ENCODE data around the gene ANO3. TPM values are rescaled to one million over a fixed set of nuclear protein-coding genes. Genes with fewer than 3 reads are reported as not detected.

The ANO3 gene
- total RNA-seq, 3 donors from 2014 or later (not counting 1 experiment from before 2014, with no cell fraction given), result not detected

- no peak overlapping the region for H3K4me3 ChIP-seq (ENCODE audit: low read length)
- no peak for TF ChIP-seq CTCF (IDR thresholded peaks at IDR 0.05)
- ATAC-seq, result no peak
- 84% methylated on average over 4 of the region's 5 CpGs for WGBS (ENCODE audit: insufficient coverage)
- H3K27ac ChIP-seq (ENCODE audit: low read length), result no peak overlapping the region
- H3K36me3 ChIP-seq (ENCODE audit: control insufficient read depth, insufficient read depth, low read length), result no peaks in the 10 kb centered on the region
- H3K4me1 Mint-ChIP-seq, result no peaks in the 10 kb centered on the region
- no peaks in the 10 kb centered on the region for H3K36me3 Mint-ChIP-seq
- no peak overlapping the region for H3K4me3 Mint-ChIP-seq
- no peak for DNase-seq
- H3K9me3 ChIP-seq (ENCODE audit: control insufficient read depth, insufficient read depth, low read length), result no peaks in the 10 kb centered on the region
- peaks cover 6 to 8% of the 10 kb centered on the region in 2 donors for H3K9me3 Mint-ChIP-seq
- no peaks in the 10 kb centered on the region for H3K4me1 ChIP-seq (ENCODE audit: control insufficient read depth, insufficient read depth, low read length)
- no peak overlapping the region for H3K27ac Mint-ChIP-seq
- intact Hi-C loops (cut with micrococcal nuclease), result no loop called here
- H3K27me3 ChIP-seq (ENCODE audit: control insufficient read depth, insufficient read depth, low read length), result no peaks in the 10 kb centered on the region
- no peaks in the 10 kb centered on the region for H3K27me3 Mint-ChIP-seq (ENCODE audit: low read depth in 2 of 2)
Measured at GRCh38 chr11:26348776-26349175, 16.8 kb downstream of the ANO3 start.

GRCh38 chr11:26350002-26350401, 18.1 kb downstream of the ANO3 start:
- ATAC-seq (no peak), DNase-seq (no peak)
- no peaks in the 10 kb centered on the region for H3K27me3 ChIP-seq (ENCODE audit: control insufficient read depth, insufficient read depth, low read length)
- H3K27ac ChIP-seq (ENCODE audit: low read length), result no peak overlapping the region
- no peaks in the 10 kb centered on the region for H3K9me3 ChIP-seq (ENCODE audit: control insufficient read depth, insufficient read depth, low read length)
- peaks cover 9 to 10% of the 10 kb centered on the region in 2 donors for H3K9me3 Mint-ChIP-seq
- no peaks in the 10 kb centered on the region for H3K27me3 Mint-ChIP-seq (ENCODE audit: low read depth in 2 of 2)
- no peaks in the 10 kb centered on the region for H3K4me1 Mint-ChIP-seq
- no peaks in the 10 kb centered on the region for H3K36me3 ChIP-seq (ENCODE audit: control insufficient read depth, insufficient read depth, low read length)
- H3K4me3 Mint-ChIP-seq, result no peak overlapping the region
- no peaks in the 10 kb centered on the region for H3K4me1 ChIP-seq (ENCODE audit: control insufficient read depth, insufficient read depth, low read length)
- H3K4me3 ChIP-seq (ENCODE audit: low read length), result no peak overlapping the region
- no peaks in the 10 kb centered on the region for H3K36me3 Mint-ChIP-seq
- TF ChIP-seq CTCF (IDR thresholded peaks at IDR 0.05), result no peak
- intact Hi-C loops (cut with micrococcal nuclease), result no loop called here
- no peak overlapping the region for H3K27ac Mint-ChIP-seq
- WGBS (ENCODE audit: insufficient coverage), result 90% methylated on average over 7 of the region's 7 CpGs

- no peak overlapping the region for H3K27ac Mint-ChIP-seq
- H3K4me1 Mint-ChIP-seq, result no peaks in the 10 kb centered on the region
- no peaks in the 10 kb centered on the region for H3K9me3 ChIP-seq (ENCODE audit: control insufficient read depth, insufficient read depth, low read length)
- H3K36me3 ChIP-seq (ENCODE audit: control insufficient read depth, insufficient read depth, low read length), result no peaks in the 10 kb centered on the region
- H3K27me3 Mint-ChIP-seq (ENCODE audit: low read depth in 2 of 2), result no peaks in the 10 kb centered on the region
- peaks cover 9 to 11% of the 10 kb centered on the region in 2 donors for H3K9me3 Mint-ChIP-seq
- H3K4me1 ChIP-seq (ENCODE audit: control insufficient read depth, insufficient read depth, low read length), result no peaks in the 10 kb centered on the region
- no peak for TF ChIP-seq CTCF (IDR thresholded peaks at IDR 0.05)
- H3K4me3 Mint-ChIP-seq, result no peak overlapping the region
- no peak for DNase-seq
- intact Hi-C loops (cut with micrococcal nuclease), result no loop called here
- H3K27ac ChIP-seq (ENCODE audit: low read length), result no peak overlapping the region
- 92% methylated on average over 5 of the region's 5 CpGs for WGBS (ENCODE audit: insufficient coverage)
- ATAC-seq, result no peak
- no peaks in the 10 kb centered on the region for H3K36me3 Mint-ChIP-seq
- H3K4me3 ChIP-seq (ENCODE audit: low read length), result no peak overlapping the region
- H3K27me3 ChIP-seq (ENCODE audit: control insufficient read depth, insufficient read depth, low read length), result no peaks in the 10 kb centered on the region
Measured at GRCh38 chr11:26353010-26353409, 21.1 kb downstream of the ANO3 start.

- no peak for ATAC-seq
- Mint-ChIP-seq H3K27ac (no peak overlapping the region), H3K27me3 (ENCODE audit: low read depth in 2 of 2) (no peaks in the 10 kb centered on the region), H3K4me3 (no peak overlapping the region), H3K9me3 (peaks cover 11 to 15% of the 10 kb centered on the region in 2 donors), H3K4me1 (no peaks in the 10 kb centered on the region), H3K36me3 (peaks cover 4% of the 10 kb centered on the region)
- no peak overlapping the region for H3K27ac ChIP-seq (ENCODE audit: low read length)
- no peak for TF ChIP-seq CTCF (IDR thresholded peaks at IDR 0.05)
- DNase-seq, result no peak
- no peaks in the 10 kb centered on the region for H3K4me1 ChIP-seq (ENCODE audit: control insufficient read depth, insufficient read depth, low read length)
- intact Hi-C loops (cut with micrococcal nuclease), result no loop called here
- no peaks in the 10 kb centered on the region for H3K9me3 ChIP-seq (ENCODE audit: control insufficient read depth, insufficient read depth, low read length)
- H3K4me3 ChIP-seq (ENCODE audit: low read length), result no peak overlapping the region
- no peaks in the 10 kb centered on the region for H3K36me3 ChIP-seq (ENCODE audit: control insufficient read depth, insufficient read depth, low read length)
- no peaks in the 10 kb centered on the region for H3K27me3 ChIP-seq (ENCODE audit: control insufficient read depth, insufficient read depth, low read length)
Measured at GRCh38 chr11:26359055-26359454, 27.1 kb downstream of the ANO3 start.

Measured in natural killer cell (primary cell).